SK-N-SH (cell line): Measurements from ENCODE around the gene CDH23.

Experiments
- CTCF ChIP-seq: fragments of 200-600 bp; sonication (generic); IDR thresholded peaks from 2 replicates; pipeline ENCODE4 v1.6.1; 2017; ENCODE audit warnings: antibody characterized with exemption, mild to moderate bottlenecking, moderate library complexity
- MAX ChIP-seq: IDR thresholded peaks from 2 replicates; pipeline ENCODE4 v1.4.0; 2012; ENCODE audit warnings: low read depth
- MXI1 ChIP-seq: IDR thresholded peaks from 2 replicates; pipeline ENCODE4 v1.6.1; 2012; ENCODE audit warnings: mild to moderate bottlenecking, low read depth, low read length, improper control_type of control experiment
- NRF1 ChIP-seq: IDR thresholded peaks from 2 replicates; pipeline ENCODE4 v1.6.1; 2012; ENCODE audit warnings: low read depth, mild to moderate bottlenecking, low read length
- POLR2AphosphoS5 ChIP-seq: IDR thresholded peaks from 2 replicates; pipeline ENCODE4 v1.6.1; 2012; ENCODE audit warnings: low read depth, low read length

GRCh38 chr10:71667387-71667752 is 270.6 kb downstream of the CDH23 start:
- TF ChIP-seq CTCF (no peak), NRF1 (no peak), MXI1 (no peak), POLR2AphosphoS5 (no peak), MAX (no peak)
